Brain microvascular endothelial cell (primary cell): ENCODE data around the gene M1AP.

ENCODE experiments used
- DNase-seq: peaks from one replicate; pipeline ENCODE4 v3.0.0-alpha.2; 2020
- H3K27ac ChIP-seq: fragments of 250-450 bp; sonication (Bioruptor Pico); 2 replicates; pipeline ENCODE4 v1.5.1; 2020; ENCODE audit warnings: mild to moderate bottlenecking, moderate library complexity
- H3K27me3 ChIP-seq: fragments of 250-450 bp; sonication (Bioruptor Pico); replicated peaks from 2 replicates; pipeline ENCODE4 v1.5.1; 2020; ENCODE audit warnings: mild to moderate bottlenecking
- H3K36me3 ChIP-seq: fragments of 250-450 bp; sonication (Bioruptor Pico); replicated peaks from 2 replicates; pipeline ENCODE4 v1.5.1; 2020; ENCODE audit warnings: mild to moderate bottlenecking
- H3K4me3 ChIP-seq: 2 replicates; pipeline ENCODE4 v1.5.1; 2011; ENCODE audit warnings: low read depth, mild to moderate bottlenecking, control low read depth, low read length, moderate library complexity
- CTCF ChIP-seq: IDR thresholded peaks from 2 replicates; pipeline ENCODE4 v1.5.1; 2011; ENCODE audit warnings: low read depth, mild to moderate bottlenecking, moderate library complexity, low read length, control low read depth, inconsistent platforms; ENCODE audit errors: missing control alignments
- in situ Hi-C: cut with HindIII; loops from 2 replicates; pipeline ENCODE4 v1.10.0; 2017; ENCODE audit warnings: low sequenced_read_pairs, low pct_ligation_motif_present

The M1AP gene

DNA sequence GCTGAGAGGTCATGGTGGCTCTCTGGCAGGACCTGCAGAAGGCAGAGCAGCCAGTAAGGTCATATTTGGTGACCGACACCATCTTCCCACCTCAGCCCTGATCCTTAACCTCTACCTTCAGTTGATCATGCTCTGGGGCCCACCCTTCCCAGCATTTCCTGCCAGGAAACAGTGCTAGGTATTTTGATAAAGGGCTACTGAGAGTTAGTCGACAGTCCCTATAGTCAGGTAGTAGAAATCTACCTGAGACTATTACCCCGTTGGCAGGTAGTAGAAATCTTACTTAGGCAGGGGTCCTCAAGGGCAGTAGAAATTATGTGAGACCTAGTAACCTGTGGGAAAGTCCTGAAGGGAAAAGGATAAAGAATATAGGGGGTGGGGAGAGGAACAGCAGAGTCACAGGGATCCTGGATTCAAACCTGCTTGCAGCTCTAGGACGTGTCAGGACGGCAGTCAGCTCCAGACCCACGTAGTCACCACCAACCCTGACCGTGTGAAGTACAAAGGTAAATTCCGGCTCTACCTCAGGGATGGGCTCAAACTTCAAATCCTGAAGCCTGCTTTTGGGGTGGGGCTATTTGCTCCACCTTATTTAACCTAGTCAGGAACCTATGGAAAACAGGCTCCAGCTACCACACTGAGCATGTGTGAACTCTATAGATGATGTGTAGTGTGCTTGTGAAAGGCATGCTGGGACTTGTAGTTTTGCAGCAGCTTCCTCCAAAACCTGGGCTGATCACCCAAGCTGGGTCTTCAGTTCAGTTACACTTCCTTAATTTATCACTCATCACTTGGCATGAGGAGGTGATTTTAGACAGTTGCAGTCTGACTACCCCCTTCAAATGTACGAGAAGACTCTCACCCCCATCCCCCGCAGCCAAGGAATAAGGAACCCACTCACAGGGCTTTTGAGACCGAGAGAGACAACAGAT, 122.1 kb downstream of the M1AP start, which contains the start of gene DQX1:
DQX1 (minus strand) TSS at position 515 of the 932 bp plus-strand sequence; CDS start at position 13, 502 bp downstream.
- in situ Hi-C loops, result no loop called here
- DNase-seq, result no peak
- TF ChIP-seq CTCF, result no peak
- Histone ChIP-seq H3K4me3 (no peak within 1 kb of the TSS), H3K27me3 (no peaks in the 10 kb centered on the region), H3K36me3 (peaks cover 17% of the 10 kb centered on the region), H3K27ac (no peak within 1 kb of the TSS)

DNA sequence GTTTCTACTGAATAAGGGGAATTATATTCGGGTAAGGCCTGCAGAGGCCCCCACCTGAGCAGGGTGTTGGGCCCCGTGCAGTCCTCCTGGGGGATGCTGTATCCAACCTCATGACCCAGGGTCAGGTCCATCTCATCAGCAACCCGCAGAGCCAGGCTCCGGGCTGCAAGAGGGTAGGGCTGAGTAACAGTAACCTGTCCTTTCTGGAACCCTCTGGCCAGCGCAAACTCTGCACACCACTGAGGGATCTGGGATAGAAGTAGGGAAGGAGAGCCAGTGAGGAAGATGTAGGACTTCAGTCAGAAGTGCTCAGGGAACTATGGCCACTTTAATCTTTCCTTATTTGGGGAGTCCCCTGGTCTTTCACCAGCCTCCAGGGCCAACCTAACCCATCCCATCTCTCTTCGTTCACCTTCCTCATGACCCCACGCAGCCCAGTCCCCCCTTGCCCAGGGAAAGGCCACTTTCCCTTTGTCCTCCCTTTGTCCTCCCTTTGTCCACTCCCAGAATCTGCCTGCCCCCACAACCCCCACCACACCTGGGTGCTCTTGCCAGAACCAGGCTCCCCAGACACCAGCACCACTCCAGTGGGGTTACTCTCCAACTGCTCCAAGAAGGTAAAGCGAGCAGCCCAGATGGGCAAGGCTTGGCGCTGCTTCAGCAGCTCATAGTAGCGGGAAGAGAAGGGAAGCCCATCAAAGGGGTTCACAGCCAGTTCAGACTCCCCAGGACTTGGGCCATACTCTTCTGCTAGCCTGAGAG, 123.0 kb downstream of the M1AP start:
- in situ Hi-C loops, result no loop called here
- no peak for DNase-seq
- TF ChIP-seq CTCF, result no peak
- Histone ChIP-seq H3K27me3 (peaks cover under 1% of the 10 kb centered on the region), H3K27ac (no peak overlapping the region), H3K4me3 (no peak overlapping the region), H3K36me3 (peaks cover 17% of the 10 kb centered on the region)

- in situ Hi-C loops, result no loop called here
- no peak overlapping the region for H3K4me3 ChIP-seq
- no peak overlapping the region for H3K27ac ChIP-seq
- no peak for TF ChIP-seq CTCF
- no peak for DNase-seq
- H3K27me3 ChIP-seq, result peaks cover 9% of the 10 kb centered on the region
- H3K36me3 ChIP-seq, result peaks cover 17% of the 10 kb centered on the region
Observed at GRCh38 chr2:74524005-74524404, 124.1 kb downstream of the M1AP start.

- Histone ChIP-seq H3K27ac (no peak overlapping the region), H3K4me3 (no peak overlapping the region), H3K36me3 (peaks cover 17% of the 10 kb centered on the region), H3K27me3 (peaks cover 11% of the 10 kb centered on the region)
- DNase-seq, result no peak
- no peak for TF ChIP-seq CTCF
- in situ Hi-C loops, result no loop called here
Observed at GRCh38 chr2:74522516-74522915, 125.6 kb downstream of the M1AP start.

DNA sequence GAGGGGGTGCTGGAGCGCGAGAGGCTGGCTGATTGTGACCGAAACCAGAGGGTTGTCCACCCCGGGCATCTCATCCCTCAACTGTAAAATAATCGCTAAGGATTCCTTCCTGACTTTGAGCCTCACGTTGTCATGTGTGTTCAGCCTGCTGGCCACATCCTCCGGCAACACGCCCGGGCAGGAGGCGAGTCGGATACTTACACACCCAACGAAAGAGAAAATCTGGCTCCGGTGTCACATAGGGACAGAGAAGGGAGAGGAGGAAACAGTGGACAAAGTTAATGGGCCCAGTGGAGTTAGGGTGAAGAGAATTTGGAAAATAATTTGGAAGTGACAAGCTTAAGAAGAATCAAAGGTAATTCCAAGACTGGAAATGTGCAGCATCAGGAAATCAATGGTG, 131.5 kb downstream of the M1AP start:
- Histone ChIP-seq H3K27me3 (peaks cover 67% of the 10 kb centered on the region), H3K4me3 (no peak overlapping the region), H3K36me3 (no peaks in the 10 kb centered on the region), H3K27ac (no peak overlapping the region)
- in situ Hi-C loops, result no loop called here
- TF ChIP-seq CTCF, result no peak
- DNase-seq, result no peak
